T-helper 1 cell (primary cell): ENCODE measurements around the gene NRXN2.

Experiments used
- DNase-seq, 5 donors: peaks; one replicate each; pipeline ENCODE4 v3.0.0-alpha.2; 2012 to 2020

Gene NRXN2

GRCh38 chr11:64644647-64645275 is 78.2 kb downstream of the NRXN2 start:
- no peak for DNase-seq

- no peak for DNase-seq
Measured at GRCh38 chr11:64643920-64644646, 78.9 kb downstream of the NRXN2 start.

GRCh38 chr11:64643256-64643881 is 79.6 kb downstream of the NRXN2 start:
- DNase-seq = no peak

GRCh38 chr11:64642871-64643255 is 80.1 kb downstream of the NRXN2 start:
- DNase-seq = no peak

DNA sequence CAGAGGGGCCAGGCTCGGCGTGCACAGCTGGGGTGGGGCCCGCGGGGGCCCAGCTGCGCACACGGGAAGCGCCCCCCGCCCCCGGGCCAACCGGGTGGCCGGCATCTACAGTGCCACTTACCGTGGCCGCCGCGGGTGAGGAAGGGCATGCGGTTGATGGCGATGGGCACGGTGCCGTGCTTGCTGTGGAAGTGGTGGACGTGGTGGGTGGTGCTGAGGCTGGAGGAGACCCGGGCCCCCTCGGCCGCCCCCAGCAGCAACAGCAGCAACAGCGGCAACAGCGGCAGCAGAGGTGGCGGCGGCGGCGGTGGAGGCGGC is 80.6 kb downstream of the NRXN2 start:
- no peak for DNase-seq

DNA sequence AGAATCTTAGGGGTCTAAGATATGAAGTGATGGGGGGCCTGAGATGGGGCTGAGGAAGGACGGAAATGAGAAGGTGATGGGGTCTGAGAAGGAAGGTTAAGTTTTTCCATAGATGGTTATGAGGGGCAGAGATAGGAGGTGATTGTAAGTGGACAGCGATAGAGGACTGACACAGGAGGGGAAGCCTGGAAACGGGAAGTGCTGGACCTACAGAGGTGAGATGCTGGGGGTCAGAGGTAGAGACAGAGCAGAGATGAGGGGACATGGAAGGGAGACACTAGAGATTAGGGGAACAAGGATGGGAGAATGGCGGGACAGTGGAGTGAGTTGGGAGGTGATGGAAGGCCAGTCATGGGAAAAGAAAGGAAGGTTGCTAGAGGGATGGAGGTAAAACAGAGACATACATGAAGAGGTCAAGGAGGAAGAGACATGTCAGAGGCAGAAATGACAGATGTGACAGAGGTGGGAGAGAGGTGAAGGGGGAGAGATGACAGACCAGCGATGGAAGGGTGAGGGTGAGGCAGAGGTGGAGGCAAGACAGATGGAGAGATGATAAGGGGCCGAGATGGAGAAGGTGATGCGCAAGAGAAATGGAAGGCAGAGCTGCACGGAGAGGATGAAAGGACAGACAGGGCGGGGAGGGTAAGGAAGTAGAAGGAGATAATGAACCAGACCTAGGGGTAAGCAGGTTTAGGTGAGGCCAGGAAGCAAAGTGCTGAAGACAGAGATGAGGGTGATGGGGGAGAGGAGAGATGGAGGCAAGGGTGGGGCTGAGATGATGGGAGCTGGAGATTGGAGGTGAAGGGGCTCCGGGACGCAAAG is 81.2 kb downstream of the NRXN2 start:
- DNase-seq = no peak

GRCh38 chr11:64639885-64640284 is 83.1 kb downstream of the NRXN2 start:
- no peak for DNase-seq

DNA sequence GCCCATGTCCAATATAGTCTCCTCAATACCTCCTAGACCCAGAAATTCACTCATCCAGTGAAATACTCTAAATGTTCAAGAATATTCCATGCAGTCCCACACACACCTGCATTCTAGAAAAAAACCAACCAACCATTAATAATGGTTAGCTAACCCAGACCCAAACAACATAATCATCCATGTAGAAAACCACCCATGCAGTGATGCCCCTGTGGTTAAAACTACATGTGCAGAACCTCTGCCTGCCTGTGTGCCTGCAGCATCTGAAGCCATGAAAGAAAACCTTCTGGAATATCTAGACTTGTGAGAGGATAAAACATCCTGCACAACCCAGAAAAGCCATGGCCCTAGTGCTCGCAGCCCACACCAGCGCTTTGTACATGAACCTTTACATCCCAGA is 84.2 kb downstream of the NRXN2 start:
- DNase-seq = no peak

- DNase-seq = no peak
Measured at GRCh38 chr11:64638018-64638665, 84.9 kb downstream of the NRXN2 start.

DNA sequence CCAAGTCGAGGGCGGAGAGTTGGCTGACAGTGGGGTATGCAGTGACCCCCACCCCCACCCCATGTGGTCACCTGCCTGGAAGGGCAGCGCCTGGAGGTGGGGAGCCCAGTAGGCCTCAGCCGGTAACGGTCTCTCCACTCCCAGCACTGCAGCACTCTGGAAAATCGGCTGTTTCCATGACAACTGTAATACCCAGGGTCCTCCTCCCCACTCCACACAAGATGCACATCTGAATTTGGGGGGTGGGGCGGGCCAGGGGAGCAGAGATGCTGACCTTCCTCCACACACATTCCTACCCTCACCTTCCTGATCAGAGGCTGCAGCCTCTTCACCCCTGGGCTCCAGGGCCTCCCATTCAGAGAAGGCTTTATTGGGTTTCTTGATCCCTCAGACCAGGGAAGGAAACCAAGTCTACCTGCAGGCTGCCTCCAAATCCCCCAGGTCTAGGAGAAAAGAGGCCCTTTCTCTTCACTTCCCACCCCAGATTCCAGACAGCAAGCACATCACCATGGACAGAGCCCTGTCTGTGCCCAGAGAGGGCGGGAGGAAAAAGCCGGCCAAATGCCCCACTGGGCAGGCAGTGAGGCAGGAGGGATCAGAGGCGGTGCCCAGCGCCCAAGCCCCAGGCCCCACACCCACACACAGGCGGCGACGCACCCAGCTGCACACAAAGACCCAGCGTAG is 85.5 kb downstream of the NRXN2 start:
- no peak for DNase-seq

DNA sequence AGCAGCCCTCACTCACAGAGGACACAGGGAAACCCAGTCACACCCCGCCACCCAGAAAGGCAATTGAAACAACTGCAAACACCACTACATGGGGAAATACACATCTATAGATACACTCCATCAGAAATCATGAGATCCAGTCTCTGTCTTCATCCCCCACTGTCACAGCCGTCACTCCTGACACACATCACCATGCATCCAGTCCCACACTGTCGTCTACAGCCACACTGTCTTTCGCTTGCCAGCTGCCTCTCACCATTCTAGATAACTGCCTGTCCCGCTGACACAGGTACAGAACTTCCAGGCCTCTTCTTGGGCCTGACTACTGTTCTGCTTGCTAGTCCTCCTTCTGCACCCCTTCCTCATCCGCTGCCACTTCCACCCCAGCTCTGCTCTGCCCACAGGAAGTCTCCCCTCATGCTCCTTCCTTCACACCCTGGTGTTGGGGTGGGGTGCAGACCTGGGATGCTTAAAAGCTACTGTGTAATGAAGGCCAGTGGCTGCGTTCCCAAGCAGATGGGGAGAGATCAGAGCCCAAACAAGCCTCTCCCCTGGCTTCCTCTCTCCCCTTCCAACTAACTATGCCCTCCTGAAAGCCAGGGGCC is 89.3 kb downstream of the NRXN2 start:
- no peak for DNase-seq

DNA sequence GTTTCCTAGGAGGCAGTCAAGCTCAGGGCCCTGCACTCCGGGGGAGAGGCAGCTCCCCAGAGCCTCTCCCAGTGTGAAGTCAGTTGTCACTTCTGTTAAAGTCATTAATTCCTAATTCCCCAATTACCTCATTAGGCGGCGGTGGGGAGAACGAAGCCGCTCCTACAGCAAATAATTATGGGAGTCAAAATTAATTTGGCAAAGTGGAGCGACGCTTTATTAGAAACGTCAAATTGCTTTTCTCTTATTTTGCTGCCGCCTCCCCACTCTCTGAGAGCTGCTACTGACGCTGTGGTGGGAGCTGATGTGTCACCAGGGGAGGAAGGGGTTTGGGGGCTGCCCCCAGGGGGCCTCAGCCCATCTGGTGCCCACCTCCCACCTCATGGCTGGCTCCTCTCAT is 90.3 kb downstream of the NRXN2 start:
- DNase-seq = no peak

GRCh38 chr11:64632237-64632636 is 90.8 kb downstream of the NRXN2 start:
- DNase-seq = no peak

- no peak for DNase-seq
Measured at GRCh38 chr11:64631675-64632074, 91.3 kb downstream of the NRXN2 start.

DNA sequence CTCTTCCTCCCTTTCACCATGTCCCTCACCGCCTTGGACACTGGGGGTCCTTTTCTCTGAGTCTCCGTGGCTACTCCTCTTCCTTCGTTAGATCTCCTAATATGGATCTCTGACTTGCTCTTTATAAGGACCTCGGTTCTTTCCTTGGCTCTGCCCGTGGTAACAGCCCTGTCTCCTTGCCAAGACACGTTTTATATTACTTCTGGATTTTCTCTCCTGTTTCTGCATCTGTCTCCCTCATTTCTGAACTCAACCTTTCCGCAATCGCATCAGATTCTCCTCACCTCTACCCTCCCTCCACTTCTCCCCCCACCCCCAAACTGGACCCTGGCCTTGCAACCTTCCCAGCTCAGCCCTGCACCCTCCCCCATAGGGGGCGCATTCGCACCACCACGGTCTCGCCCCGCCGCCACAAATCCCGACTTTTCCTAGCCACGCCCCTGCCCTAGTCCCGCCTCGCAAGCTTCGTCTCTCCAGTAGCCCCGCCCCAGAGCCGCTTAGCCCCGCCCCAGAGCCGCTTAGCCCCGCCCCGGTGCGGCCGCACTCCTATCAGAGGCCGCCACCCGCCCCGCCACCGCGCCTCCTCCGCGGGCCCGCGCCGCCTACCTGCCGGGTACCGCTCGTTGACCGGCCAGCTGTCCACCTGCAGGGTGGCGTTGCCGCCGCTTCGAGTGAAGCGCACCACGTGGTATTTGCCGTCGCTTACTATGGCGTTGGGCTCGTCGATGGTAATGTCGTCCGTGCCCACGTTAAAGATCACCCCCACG is 93.0 kb downstream of the NRXN2 start:
- no peak for DNase-seq

DNA sequence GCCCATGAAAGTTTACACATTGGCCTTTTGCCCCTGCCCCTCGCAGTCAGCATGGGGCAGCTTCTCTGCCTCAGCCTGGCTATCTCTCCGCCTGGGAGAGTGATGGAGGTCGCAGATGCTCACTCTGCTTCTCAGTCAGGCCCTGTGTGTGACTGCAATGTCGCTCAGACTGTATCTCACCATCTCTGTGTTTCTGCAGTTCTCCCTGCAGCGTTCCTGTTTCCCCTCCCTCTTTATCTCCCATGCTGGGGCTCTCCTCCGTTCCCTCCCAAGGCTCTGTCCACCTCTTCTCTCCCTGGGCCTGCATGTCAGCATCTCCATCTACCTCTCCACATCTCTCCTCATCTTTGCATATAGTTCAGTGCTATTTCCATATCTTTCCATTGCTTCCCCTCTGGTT is 93.9 kb downstream of the NRXN2 start:
- no peak for DNase-seq

GRCh38 chr11:64628596-64628995 is 94.4 kb downstream of the NRXN2 start:
- DNase-seq = no peak

- no peak for DNase-seq
Measured at GRCh38 chr11:64627371-64627770, 95.6 kb downstream of the NRXN2 start.

DNA sequence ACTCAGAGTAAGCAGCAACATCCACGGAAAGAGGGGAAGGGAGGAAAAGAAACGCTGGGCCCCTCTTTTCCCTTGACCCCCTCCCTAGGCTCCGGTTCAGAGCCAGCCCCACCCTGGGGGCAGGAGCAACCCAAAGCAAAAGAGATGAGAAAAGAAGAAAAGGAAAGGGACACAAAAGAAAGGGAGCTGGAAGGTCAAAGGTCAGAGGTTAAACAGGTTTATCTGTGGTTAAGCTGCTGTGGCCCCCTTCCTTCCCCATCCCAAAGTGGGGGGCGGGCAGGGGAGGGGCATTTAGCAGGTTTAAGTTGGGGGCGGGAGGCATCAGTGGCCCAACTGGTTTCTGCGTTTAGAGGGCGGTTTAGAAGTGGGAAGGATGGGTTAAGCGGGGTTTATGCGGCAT is 96.4 kb downstream of the NRXN2 start:
- no peak for DNase-seq

GRCh38 chr11:64624883-64625481 is 98.0 kb downstream of the NRXN2 start:
- no peak for DNase-seq

DNA sequence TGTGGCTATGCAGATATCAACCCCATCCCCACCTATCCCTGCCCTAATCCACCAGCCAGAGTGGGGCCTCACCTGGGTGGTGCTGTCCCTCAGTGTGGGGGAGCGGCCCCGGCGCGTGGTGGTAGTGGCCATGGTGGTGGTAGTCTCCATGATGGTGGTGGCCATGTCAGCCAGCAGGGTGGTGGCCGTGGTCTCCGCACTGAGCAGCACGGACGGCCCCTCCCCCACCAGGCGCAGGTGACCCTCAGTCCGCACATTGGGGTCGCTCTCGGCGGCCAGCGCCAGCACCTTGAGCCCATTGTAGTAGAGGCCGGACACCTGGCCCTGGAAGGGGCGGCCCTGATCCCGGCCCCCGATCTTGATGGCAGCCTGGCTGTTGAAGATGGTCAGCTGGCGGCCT is 100.3 kb downstream of the NRXN2 start:
- DNase-seq = no peak
